Measurements from ENCODE around the gene ASAP2. TPM values are rescaled to one million over a fixed set of nuclear protein-coding genes. Genes with fewer than 3 reads are reported as not detected.

Gene ASAP2
- total RNA-seq, 2 experiments from 2014 or later: 0.16 TPM; not detected in 1

DNA sequence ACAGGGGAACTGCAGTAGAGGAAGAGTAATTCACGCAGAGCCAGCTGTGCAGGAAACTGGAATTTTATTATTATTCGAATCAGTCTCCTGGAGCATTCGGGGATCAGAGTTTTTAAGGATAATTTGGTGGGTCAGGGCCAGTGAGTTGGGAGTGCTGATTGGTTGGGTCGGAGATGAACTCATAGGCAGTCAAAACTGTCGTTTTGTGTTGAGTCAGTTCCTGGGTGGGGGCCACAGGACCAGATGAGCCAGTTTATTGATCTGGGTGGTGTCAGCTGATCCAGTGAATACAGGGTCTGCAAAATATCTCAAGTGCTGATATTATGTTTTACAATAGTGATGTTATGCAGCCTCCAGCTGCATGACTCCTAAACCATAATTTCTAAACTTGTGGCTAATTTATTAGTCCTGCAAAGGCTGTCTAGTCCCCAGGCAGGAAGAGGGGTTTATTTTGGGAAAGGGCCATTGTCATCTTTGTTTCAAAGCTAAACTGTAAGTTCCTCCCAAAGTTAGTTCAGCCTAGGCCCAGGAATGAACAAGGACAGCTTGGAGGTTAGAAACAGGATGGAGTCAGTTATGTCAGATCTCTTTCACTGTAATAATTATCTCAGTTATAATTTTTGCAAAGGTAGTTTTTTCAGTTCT, 67.0 kb downstream of the ASAP2 start:
- ChIA-PET POLR2A (no interaction called here), CTCF (no interaction called here)
- peaks cover 19% of the 10 kb centered on the region for H3K27me3 Mint-ChIP-seq
- peaks cover 4% of the 10 kb centered on the region for H3K9me3 Mint-ChIP-seq
- TF ChIP-seq, protein P1, sequence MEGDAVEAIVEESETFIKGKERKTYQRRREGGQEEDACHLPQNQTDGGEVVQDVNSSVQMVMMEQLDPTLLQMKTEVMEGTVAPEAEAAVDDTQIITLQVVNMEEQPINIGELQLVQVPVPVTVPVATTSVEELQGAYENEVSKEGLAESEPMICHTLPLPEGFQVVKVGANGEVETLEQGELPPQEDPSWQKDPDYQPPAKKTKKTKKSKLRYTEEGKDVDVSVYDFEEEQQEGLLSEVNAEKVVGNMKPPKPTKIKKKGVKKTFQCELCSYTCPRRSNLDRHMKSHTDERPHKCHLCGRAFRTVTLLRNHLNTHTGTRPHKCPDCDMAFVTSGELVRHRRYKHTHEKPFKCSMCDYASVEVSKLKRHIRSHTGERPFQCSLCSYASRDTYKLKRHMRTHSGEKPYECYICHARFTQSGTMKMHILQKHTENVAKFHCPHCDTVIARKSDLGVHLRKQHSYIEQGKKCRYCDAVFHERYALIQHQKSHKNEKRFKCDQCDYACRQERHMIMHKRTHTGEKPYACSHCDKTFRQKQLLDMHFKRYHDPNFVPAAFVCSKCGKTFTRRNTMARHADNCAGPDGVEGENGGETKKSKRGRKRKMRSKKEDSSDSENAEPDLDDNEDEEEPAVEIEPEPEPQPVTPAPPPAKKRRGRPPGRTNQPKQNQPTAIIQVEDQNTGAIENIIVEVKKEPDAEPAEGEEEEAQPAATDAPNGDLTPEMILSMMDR (IDR thresholded peaks at IDR 0.05): no peak
- no peaks in the 10 kb centered on the region for H3K9me3 ChIP-seq (ENCODE audit: control insufficient read depth in 1 of 2, insufficient read depth in 1 of 2, low read length in 2 of 2)
- H3K4me1 Mint-ChIP-seq (ENCODE audit: low read depth): no peaks in the 10 kb centered on the region
- no peaks in the 10 kb centered on the region for H3K36me3 Mint-ChIP-seq (ENCODE audit: low read depth)
- no peaks in the 10 kb centered on the region for H3K4me1 ChIP-seq (ENCODE audit: insufficient read depth, low read length)
- no peak overlapping the region for H3K27ac ChIP-seq (ENCODE audit: low read depth in 1 of 2, low read length in 2 of 2)
- H3K27ac Mint-ChIP-seq: no peak overlapping the region
- intact Hi-C loops (cut with DNase I, micrococcal nuclease): no loop called here
- DNase-seq (no peak), ATAC-seq (ENCODE audit: poor library complexity) (no peak)
- H3K4me3 Mint-ChIP-seq: no peak overlapping the region
- H3K27me3 ChIP-seq (ENCODE audit: control insufficient read depth in 1 of 2, insufficient read depth in 2 of 2, low read length in 2 of 2): peaks cover 0 to 5% of the 10 kb centered on the region in 2 experiments
- H3K36me3 ChIP-seq (ENCODE audit: insufficient read depth, low read length): no peaks in the 10 kb centered on the region
- H3K4me3 ChIP-seq (ENCODE audit: low read length): no peak overlapping the region

GRCh38 chr2:9274701-9275343, 68.2 kb downstream of the ASAP2 start:
- Histone ChIP-seq H3K9me3 (ENCODE audit: control insufficient read depth in 1 of 2, insufficient read depth in 1 of 2, low read length in 2 of 2) (no peaks in the 10 kb centered on the region), H3K4me1 (ENCODE audit: insufficient read depth, low read length) (no peaks in the 10 kb centered on the region), H3K36me3 (ENCODE audit: insufficient read depth, low read length) (no peaks in the 10 kb centered on the region), H3K27me3 (ENCODE audit: control insufficient read depth in 1 of 2, insufficient read depth in 2 of 2, low read length in 2 of 2) (peaks cover 0 to 8% of the 10 kb centered on the region in 2 experiments), H3K4me3 (ENCODE audit: low read length) (no peak overlapping the region), H3K27ac (ENCODE audit: low read depth in 1 of 2, low read length in 2 of 2) (no peak overlapping the region)
- Mint-ChIP-seq H3K27ac (no peak overlapping the region), H3K4me1 (ENCODE audit: low read depth) (no peaks in the 10 kb centered on the region), H3K9me3 (peaks cover 4% of the 10 kb centered on the region), H3K27me3 (peaks cover 22% of the 10 kb centered on the region), H3K4me3 (no peak overlapping the region), H3K36me3 (ENCODE audit: low read depth) (no peaks in the 10 kb centered on the region)
- POLR2A ChIA-PET: no interaction called here
- ATAC-seq (ENCODE audit: poor library complexity): no peak
- TF ChIP-seq, protein P1 (IDR thresholded peaks at IDR 0.05): no peak
- CTCF ChIA-PET: no interaction called here
- intact Hi-C loops (cut with DNase I, micrococcal nuclease): no loop called here
- DNase-seq: no peak

DNA sequence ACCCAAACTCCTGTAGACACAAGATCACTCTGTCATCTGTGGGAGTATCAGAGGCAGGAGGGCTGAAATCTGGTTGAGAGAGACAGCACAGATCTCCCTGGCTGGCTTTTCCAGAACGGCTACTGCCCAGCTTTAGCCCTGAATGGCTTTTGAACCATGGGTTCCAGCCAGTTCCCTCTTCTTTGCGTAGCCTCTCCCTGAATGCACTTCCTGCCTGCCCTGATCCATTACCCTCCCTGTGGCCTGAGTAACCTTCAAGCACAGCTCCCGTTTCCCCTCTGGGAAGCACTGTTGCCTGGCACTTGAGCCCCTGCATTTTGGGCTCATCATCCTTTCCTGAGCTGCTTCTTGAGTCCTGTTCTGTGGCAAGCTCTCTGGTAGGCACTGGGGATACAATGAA, 68.8 kb downstream of the ASAP2 start:
- CTCF ChIA-PET: no interaction called here
- Mint-ChIP-seq H3K36me3 (ENCODE audit: low read depth) (no peaks in the 10 kb centered on the region), H3K27ac (no peak overlapping the region), H3K4me3 (no peak overlapping the region), H3K27me3 (peaks cover 22% of the 10 kb centered on the region), H3K9me3 (peaks cover 4% of the 10 kb centered on the region), H3K4me1 (ENCODE audit: low read depth) (no peaks in the 10 kb centered on the region)
- POLR2A ChIA-PET: no interaction called here
- no peak overlapping the region for H3K27ac ChIP-seq (ENCODE audit: low read depth in 1 of 2, low read length in 2 of 2)
- H3K9me3 ChIP-seq (ENCODE audit: control insufficient read depth in 1 of 2, insufficient read depth in 1 of 2, low read length in 2 of 2): no peaks in the 10 kb centered on the region
- DNase-seq (no peak), ATAC-seq (ENCODE audit: poor library complexity) (no peak)
- H3K4me3 ChIP-seq (ENCODE audit: low read length): no peak overlapping the region
- H3K27me3 ChIP-seq (ENCODE audit: control insufficient read depth in 1 of 2, insufficient read depth in 2 of 2, low read length in 2 of 2): peaks cover 0 to 8% of the 10 kb centered on the region in 2 experiments
- TF ChIP-seq, protein P1 (IDR thresholded peaks at IDR 0.05): no peak
- no peaks in the 10 kb centered on the region for H3K36me3 ChIP-seq (ENCODE audit: insufficient read depth, low read length)
- intact Hi-C loops (cut with DNase I, micrococcal nuclease): no loop called here
- H3K4me1 ChIP-seq (ENCODE audit: insufficient read depth, low read length): no peaks in the 10 kb centered on the region
